RWPE2 (cell line): Measurements from ENCODE around the gene EFEMP2.
A peak's percentile ranks its signal among the peaks of the same experiment; 100 is the strongest.

Source experiments
- ATAC-seq: fragments of 200-7000 bp; cut with Tn5 transposase; 3 replicates; pipeline ENCODE4 v1.9.1; 2021; ENCODE audit warnings: low read depth
- DNase-seq: peaks from one replicate; pipeline ENCODE4 v3.0.0-alpha.2; 2020; ENCODE audit warnings: low spot score
- H3K27ac ChIP-seq: fragments of 450-650 bp; 2 replicates; pipeline ENCODE4 v1.5.1; 2017; ENCODE audit warnings: mild to moderate bottlenecking; ENCODE audit not compliant: poor library complexity, severe bottlenecking
- H3K27me3 ChIP-seq: fragments of 250-450 bp; sonication (Bioruptor Pico); 2 replicates; pipeline ENCODE4 v1.5.1; 2021; ENCODE audit warnings: mild to moderate bottlenecking, moderate library complexity; ENCODE audit not compliant: insufficient read depth, poor library complexity, severe bottlenecking
- H3K36me3 ChIP-seq: fragments of 250-450 bp; sonication (Bioruptor Pico); 2 replicates; pipeline ENCODE4 v1.5.1; 2020; ENCODE audit warnings: low read depth, mild to moderate bottlenecking, moderate library complexity
- H3K4me1 ChIP-seq: fragments of 250-450 bp; sonication (Bioruptor Pico); 2 replicates; pipeline ENCODE4 v1.5.1; 2021; ENCODE audit warnings: mild to moderate bottlenecking, moderate library complexity; ENCODE audit not compliant: insufficient read depth, poor library complexity, severe bottlenecking
- H3K4me3 ChIP-seq: fragments of 250-450 bp; sonication (Bioruptor Pico); 2 replicates; pipeline ENCODE4 v1.5.1; 2021; ENCODE audit warnings: mild to moderate bottlenecking, moderate library complexity; ENCODE audit not compliant: severe bottlenecking
- H3K9me3 ChIP-seq: fragments of 250-450 bp; sonication (Bioruptor Pico); 2 replicates; pipeline ENCODE4 v1.5.1; 2021; ENCODE audit warnings: mild to moderate bottlenecking, moderate library complexity; ENCODE audit not compliant: severe bottlenecking
- TF ChIP-seq, protein P1 (sequence below): fragments of 450-650 bp; IDR thresholded peaks from one replicate; pipeline ENCODE4 v1.5.1; 2017; ENCODE audit warnings: mild to moderate bottlenecking, moderate library complexity; ENCODE audit not compliant: poor library complexity, severe bottlenecking

EFEMP2 gene

DNA sequence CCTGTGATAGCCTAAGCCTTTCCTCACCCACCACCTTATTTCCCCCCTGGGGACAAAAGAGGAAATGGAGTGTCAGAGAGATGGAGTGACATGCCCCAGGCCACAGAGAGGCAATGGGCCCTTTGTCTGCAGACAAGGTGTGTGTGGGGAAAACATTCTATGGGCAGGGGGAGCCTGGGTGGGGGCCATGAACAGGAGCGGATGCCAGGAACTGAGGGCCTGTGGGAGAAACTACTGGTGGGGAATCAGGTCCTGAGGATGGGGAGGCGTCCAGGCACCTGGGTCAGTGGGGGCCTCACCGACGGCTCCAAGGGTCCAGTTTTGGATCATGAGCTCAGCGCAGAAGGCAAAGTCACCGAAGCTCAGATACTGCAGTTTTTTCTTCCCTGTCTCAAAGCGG is 12.6 kb upstream of the EFEMP2 start:
- no peaks in the 10 kb centered on the region for H3K27me3 ChIP-seq
- ATAC-seq (no peak), DNase-seq (no peak)
- peaks cover 10% of the 10 kb centered on the region for H3K4me1 ChIP-seq
- peaks cover 38% of the 10 kb centered on the region for H3K36me3 ChIP-seq
- no peaks in the 10 kb centered on the region for H3K9me3 ChIP-seq
- no peak overlapping the region for H3K4me3 ChIP-seq
- TF ChIP-seq, protein P1, sequence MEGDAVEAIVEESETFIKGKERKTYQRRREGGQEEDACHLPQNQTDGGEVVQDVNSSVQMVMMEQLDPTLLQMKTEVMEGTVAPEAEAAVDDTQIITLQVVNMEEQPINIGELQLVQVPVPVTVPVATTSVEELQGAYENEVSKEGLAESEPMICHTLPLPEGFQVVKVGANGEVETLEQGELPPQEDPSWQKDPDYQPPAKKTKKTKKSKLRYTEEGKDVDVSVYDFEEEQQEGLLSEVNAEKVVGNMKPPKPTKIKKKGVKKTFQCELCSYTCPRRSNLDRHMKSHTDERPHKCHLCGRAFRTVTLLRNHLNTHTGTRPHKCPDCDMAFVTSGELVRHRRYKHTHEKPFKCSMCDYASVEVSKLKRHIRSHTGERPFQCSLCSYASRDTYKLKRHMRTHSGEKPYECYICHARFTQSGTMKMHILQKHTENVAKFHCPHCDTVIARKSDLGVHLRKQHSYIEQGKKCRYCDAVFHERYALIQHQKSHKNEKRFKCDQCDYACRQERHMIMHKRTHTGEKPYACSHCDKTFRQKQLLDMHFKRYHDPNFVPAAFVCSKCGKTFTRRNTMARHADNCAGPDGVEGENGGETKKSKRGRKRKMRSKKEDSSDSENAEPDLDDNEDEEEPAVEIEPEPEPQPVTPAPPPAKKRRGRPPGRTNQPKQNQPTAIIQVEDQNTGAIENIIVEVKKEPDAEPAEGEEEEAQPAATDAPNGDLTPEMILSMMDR: no peak
- H3K27ac ChIP-seq: no peak overlapping the region

DNA sequence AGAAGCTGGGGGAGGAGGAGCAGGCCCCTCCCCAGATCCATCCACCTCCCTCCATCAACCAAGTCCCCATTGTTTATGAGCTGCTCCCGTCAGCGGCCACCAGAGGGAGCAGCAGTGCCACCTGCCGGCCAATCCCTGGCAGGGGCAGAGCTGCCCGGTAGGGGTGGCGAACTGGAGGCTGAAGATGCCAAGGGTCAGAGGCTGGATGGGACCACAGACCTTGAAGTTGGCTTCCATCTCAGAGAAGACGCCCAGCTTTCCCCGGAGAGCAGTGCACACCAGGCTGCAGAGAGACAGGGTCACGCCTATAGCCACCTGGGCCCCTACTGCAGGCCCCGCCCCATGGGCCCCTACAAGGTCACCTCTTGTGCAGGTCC is 12.1 kb upstream of the EFEMP2 start:
- Histone ChIP-seq H3K4me3 (no peak overlapping the region), H3K4me1 (peaks cover 5% of the 10 kb centered on the region), H3K27me3 (no peaks in the 10 kb centered on the region), H3K36me3 (peaks cover 38% of the 10 kb centered on the region), H3K9me3 (no peaks in the 10 kb centered on the region), H3K27ac (no peak overlapping the region)
- TF ChIP-seq, protein P1: peak; percentile 96
- ATAC-seq (peak; percentile 32), DNase-seq (peak; percentile 66)

- TF ChIP-seq, protein P1: no peak
- no peak overlapping the region for H3K4me3 ChIP-seq
- no peak for DNase-seq
- no peaks in the 10 kb centered on the region for H3K4me1 ChIP-seq
- H3K27ac ChIP-seq: no peak overlapping the region
- no peaks in the 10 kb centered on the region for H3K9me3 ChIP-seq
- ATAC-seq: no peak
- H3K36me3 ChIP-seq: peaks cover 38% of the 10 kb centered on the region
- H3K27me3 ChIP-seq: no peaks in the 10 kb centered on the region
These were observed 11.5 kb upstream of the EFEMP2 start for GRCh38 chr11:65883786-65884715.

DNA sequence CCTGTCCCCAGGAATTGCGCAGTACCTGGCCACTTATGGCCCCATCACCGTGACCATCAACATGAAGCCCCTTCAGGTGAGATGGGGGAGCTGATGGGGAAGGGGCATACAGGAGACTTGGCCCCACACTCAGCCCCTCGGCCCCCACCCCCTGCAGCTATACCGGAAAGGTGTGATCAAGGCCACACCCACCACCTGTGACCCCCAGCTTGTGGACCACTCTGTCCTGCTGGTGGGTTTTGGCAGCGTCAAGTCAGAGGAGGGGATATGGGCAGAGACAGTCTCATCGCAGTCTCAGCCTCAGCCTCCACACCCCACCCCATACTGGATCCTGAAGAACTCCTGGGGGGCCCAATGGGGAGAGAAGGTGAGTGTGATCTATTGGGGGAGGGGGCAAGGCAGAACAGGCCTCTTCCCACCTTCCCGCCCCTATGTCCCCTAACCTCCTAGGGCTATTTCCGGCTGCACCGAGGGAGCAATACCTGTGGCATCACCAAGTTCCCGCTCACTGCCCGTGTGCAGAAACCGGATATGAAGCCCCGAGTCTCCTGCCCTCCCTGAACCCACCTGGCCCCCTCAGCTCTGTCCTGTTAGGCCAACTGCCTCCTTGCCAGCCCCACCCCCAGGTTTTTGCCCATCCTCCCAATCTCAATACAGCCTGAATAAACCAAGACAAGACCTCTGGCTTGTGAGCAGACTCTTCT is 10.6 kb upstream of the EFEMP2 start:
- no peaks in the 10 kb centered on the region for H3K4me1 ChIP-seq
- TF ChIP-seq, protein P1: no peak
- no peak overlapping the region for H3K4me3 ChIP-seq
- H3K9me3 ChIP-seq: no peaks in the 10 kb centered on the region
- no peaks in the 10 kb centered on the region for H3K27me3 ChIP-seq
- H3K27ac ChIP-seq: no peak overlapping the region
- ATAC-seq (no peak), DNase-seq (no peak)
- H3K36me3 ChIP-seq: peaks cover 38% of the 10 kb centered on the region
